HEK293 (cell line): ENCODE results near the gene TEFM.

Experiments used
- EGR2 ChIP-seq: fragments of 450-650 bp; formaldehyde crosslinking; IDR thresholded peaks from 2 replicates; pipeline ENCODE4 v1.5.1; 2016; ENCODE audit warnings: low read depth, missing biosample characterization, missing genetic modification characterization
- IKZF3 ChIP-seq: fragments of 450-650 bp; IDR thresholded peaks from 2 replicates; pipeline ENCODE4 v1.5.0; 2018; ENCODE audit warnings: missing biosample characterization, mild to moderate bottlenecking, missing genetic modification characterization, moderate library complexity
- KLF9 ChIP-seq: fragments of 450-650 bp; formaldehyde crosslinking; IDR thresholded peaks from 2 replicates; pipeline ENCODE4 v1.5.1; 2016; ENCODE audit warnings: missing biosample characterization, missing genetic modification characterization, low read depth
- MEIS1 ChIP-seq: sonication (generic); formaldehyde crosslinking; IDR thresholded peaks from 2 replicates; pipeline ENCODE4 v1.8.1; 2022; ENCODE audit warnings: missing genetic modification reagents, mild to moderate bottlenecking, borderline replicate concordance
- MZF1 ChIP-seq: fragments of 450-650 bp; formaldehyde crosslinking; IDR thresholded peaks from 2 replicates; pipeline ENCODE4 v1.5.1; 2017; ENCODE audit warnings: missing biosample characterization, missing genetic modification characterization, borderline replicate concordance
- SALL2 ChIP-seq: fragments of 450-650 bp; formaldehyde crosslinking; IDR thresholded peaks from 2 replicates; pipeline ENCODE4 v1.5.0; 2017; ENCODE audit warnings: missing biosample characterization, mild to moderate bottlenecking, missing genetic modification characterization, borderline replicate concordance
- ZBTB1 ChIP-seq: fragments of 450-650 bp; formaldehyde crosslinking; IDR thresholded peaks from 2 replicates; pipeline ENCODE4 v1.5.1; 2016; ENCODE audit warnings: missing biosample characterization, missing genetic modification characterization
- ZFP69B ChIP-seq: fragments of 450-650 bp; formaldehyde crosslinking; IDR thresholded peaks from 2 replicates; pipeline ENCODE4 v1.5.1; 2016; ENCODE audit warnings: missing biosample characterization, missing genetic modification characterization
- ZNF132 ChIP-seq: fragments of 450-650 bp; formaldehyde crosslinking; IDR thresholded peaks from 2 replicates; pipeline ENCODE4 v1.5.1; 2017; ENCODE audit warnings: missing biosample characterization, missing genetic modification characterization, borderline replicate concordance
- ZNF140 ChIP-seq: fragments of 450-650 bp; formaldehyde crosslinking; IDR thresholded peaks from 2 replicates; pipeline ENCODE4 v1.5.1; 2016; ENCODE audit warnings: missing biosample characterization, missing genetic modification characterization
- ZNF211 ChIP-seq: fragments of 450-650 bp; formaldehyde crosslinking; IDR thresholded peaks from 2 replicates; pipeline ENCODE4 v1.5.1; 2016; ENCODE audit warnings: low read depth, missing biosample characterization, missing genetic modification characterization
- ZNF266 ChIP-seq: fragments of 450-650 bp; formaldehyde crosslinking; IDR thresholded peaks from 2 replicates; pipeline ENCODE4 v1.5.1; 2016; ENCODE audit warnings: missing biosample characterization, missing genetic modification characterization, low read depth
- ZNF302 ChIP-seq: fragments of 450-650 bp; formaldehyde crosslinking; IDR thresholded peaks from 2 replicates; pipeline ENCODE4 v1.5.1; 2016; ENCODE audit warnings: missing biosample characterization, missing genetic modification characterization, low read depth
- ZNF311 ChIP-seq: fragments of 450-650 bp; formaldehyde crosslinking; IDR thresholded peaks from 2 replicates; pipeline ENCODE4 v1.5.1; 2017; ENCODE audit warnings: missing biosample characterization, missing genetic modification characterization, borderline replicate concordance
- ZNF366 ChIP-seq: fragments of 450-650 bp; formaldehyde crosslinking; conservative IDR thresholded peaks from 2 replicates; pipeline ENCODE4 v1.5.1; 2016; ENCODE audit warnings: missing biosample characterization, missing genetic modification characterization
- ZNF37A ChIP-seq: fragments of 450-650 bp; IDR thresholded peaks from 2 replicates; pipeline ENCODE4 v1.5.1; 2018; ENCODE audit warnings: missing biosample characterization, missing genetic modification characterization
- ZNF513 ChIP-seq: fragments of 450-650 bp; IDR thresholded peaks from 2 replicates; pipeline ENCODE4 v1.5.1; 2018; ENCODE audit warnings: missing biosample characterization, missing genetic modification characterization
- ZNF596 ChIP-seq: fragments of 450-650 bp; IDR thresholded peaks from 2 replicates; pipeline ENCODE4 v1.5.0; 2018; ENCODE audit warnings: missing biosample characterization, mild to moderate bottlenecking, missing genetic modification characterization, moderate library complexity
- ZNF623 ChIP-seq: fragments of 450-650 bp; formaldehyde crosslinking; IDR thresholded peaks from 2 replicates; pipeline ENCODE4 v1.5.1; 2016; ENCODE audit warnings: missing biosample characterization, missing genetic modification characterization
- ZNF624 ChIP-seq: fragments of 450-650 bp; formaldehyde crosslinking; IDR thresholded peaks from 2 replicates; pipeline ENCODE4 v1.5.1; 2017; ENCODE audit warnings: missing biosample characterization, missing genetic modification characterization
- ZNF660 ChIP-seq: fragments of 450-650 bp; IDR thresholded peaks from 2 replicates; pipeline ENCODE4 v1.5.1; 2018; ENCODE audit warnings: missing biosample characterization, mild to moderate bottlenecking, missing genetic modification characterization
- ZNF776 ChIP-seq: fragments of 450-650 bp; formaldehyde crosslinking; IDR thresholded peaks from 2 replicates; pipeline ENCODE4 v1.5.0; 2017; ENCODE audit warnings: missing biosample characterization, missing genetic modification characterization, borderline replicate concordance
- ZNF843 ChIP-seq: fragments of 450-650 bp; formaldehyde crosslinking; IDR thresholded peaks from 2 replicates; pipeline ENCODE4 v1.5.1; 2016; ENCODE audit warnings: missing biosample characterization, missing genetic modification characterization
- ZSCAN30 ChIP-seq: fragments of 450-650 bp; IDR thresholded peaks from 2 replicates; pipeline ENCODE4 v1.5.1; 2018; ENCODE audit warnings: missing biosample characterization, mild to moderate bottlenecking, missing genetic modification characterization, moderate library complexity
- TF ChIP-seq, protein P1 (sequence below): fragments of 450-650 bp; formaldehyde crosslinking; IDR thresholded peaks from 2 replicates; pipeline ENCODE4 v1.5.1; 2016; ENCODE audit warnings: missing biosample characterization, missing genetic modification characterization
- TF ChIP-seq, protein P2 (sequence below): fragments of 450-650 bp; formaldehyde crosslinking; conservative IDR thresholded peaks from 2 replicates; pipeline ENCODE4 v1.5.1; 2016; ENCODE audit warnings: low read depth, missing biosample characterization, missing genetic modification characterization
- TF ChIP-seq, protein P3 (sequence below): fragments of 450-650 bp; formaldehyde crosslinking; optimal IDR thresholded peaks from 2 replicates; pipeline ENCODE3; 2016; ENCODE audit warnings: missing biosample characterization, mild to moderate bottlenecking, missing genetic modification characterization
- TF ChIP-seq, protein P4 (sequence below): fragments of 450-650 bp; formaldehyde crosslinking; IDR thresholded peaks from 2 replicates; pipeline ENCODE4 v1.5.1; 2016; ENCODE audit warnings: missing biosample characterization, missing genetic modification characterization

Gene TEFM

GRCh38 chr17:30886187-30886586, 19.9 kb downstream of the TEFM start (continued):
- TF ChIP-seq, protein P1, sequence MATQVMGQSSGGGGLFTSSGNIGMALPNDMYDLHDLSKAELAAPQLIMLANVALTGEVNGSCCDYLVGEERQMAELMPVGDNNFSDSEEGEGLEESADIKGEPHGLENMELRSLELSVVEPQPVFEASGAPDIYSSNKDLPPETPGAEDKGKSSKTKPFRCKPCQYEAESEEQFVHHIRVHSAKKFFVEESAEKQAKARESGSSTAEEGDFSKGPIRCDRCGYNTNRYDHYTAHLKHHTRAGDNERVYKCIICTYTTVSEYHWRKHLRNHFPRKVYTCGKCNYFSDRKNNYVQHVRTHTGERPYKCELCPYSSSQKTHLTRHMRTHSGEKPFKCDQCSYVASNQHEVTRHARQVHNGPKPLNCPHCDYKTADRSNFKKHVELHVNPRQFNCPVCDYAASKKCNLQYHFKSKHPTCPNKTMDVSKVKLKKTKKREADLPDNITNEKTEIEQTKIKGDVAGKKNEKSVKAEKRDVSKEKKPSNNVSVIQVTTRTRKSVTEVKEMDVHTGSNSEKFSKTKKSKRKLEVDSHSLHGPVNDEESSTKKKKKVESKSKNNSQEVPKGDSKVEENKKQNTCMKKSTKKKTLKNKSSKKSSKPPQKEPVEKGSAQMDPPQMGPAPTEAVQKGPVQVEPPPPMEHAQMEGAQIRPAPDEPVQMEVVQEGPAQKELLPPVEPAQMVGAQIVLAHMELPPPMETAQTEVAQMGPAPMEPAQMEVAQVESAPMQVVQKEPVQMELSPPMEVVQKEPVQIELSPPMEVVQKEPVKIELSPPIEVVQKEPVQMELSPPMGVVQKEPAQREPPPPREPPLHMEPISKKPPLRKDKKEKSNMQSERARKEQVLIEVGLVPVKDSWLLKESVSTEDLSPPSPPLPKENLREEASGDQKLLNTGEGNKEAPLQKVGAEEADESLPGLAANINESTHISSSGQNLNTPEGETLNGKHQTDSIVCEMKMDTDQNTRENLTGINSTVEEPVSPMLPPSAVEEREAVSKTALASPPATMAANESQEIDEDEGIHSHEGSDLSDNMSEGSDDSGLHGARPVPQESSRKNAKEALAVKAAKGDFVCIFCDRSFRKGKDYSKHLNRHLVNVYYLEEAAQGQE (tag by site-specific recombination), result peak; percentile 35; the same call in 1 of the 2 replicates
- TF ChIP-seq, protein P2, sequence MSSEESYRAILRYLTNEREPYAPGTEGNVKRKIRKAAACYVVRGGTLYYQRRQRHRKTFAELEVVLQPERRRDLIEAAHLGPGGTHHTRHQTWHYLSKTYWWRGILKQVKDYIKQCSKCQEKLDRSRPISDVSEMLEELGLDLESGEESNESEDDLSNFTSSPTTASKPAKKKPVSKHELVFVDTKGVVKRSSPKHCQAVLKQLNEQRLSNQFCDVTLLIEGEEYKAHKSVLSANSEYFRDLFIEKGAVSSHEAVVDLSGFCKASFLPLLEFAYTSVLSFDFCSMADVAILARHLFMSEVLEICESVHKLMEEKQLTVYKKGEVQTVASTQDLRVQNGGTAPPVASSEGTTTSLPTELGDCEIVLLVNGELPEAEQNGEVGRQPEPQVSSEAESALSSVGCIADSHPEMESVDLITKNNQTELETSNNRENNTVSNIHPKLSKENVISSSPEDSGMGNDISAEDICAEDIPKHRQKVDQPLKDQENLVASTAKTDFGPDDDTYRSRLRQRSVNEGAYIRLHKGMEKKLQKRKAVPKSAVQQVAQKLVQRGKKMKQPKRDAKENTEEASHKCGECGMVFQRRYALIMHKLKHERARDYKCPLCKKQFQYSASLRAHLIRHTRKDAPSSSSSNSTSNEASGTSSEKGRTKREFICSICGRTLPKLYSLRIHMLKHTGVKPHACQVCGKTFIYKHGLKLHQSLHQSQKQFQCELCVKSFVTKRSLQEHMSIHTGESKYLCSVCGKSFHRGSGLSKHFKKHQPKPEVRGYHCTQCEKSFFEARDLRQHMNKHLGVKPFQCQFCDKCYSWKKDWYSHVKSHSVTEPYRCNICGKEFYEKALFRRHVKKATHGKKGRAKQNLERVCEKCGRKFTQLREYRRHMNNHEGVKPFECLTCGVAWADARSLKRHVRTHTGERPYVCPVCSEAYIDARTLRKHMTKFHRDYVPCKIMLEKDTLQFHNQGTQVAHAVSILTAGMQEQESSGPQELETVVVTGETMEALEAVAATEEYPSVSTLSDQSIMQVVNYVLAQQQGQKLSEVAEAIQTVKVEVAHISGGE (tag by site-specific recombination), result peak; percentile 55
- TF ChIP-seq ZNF311 (tag by site-specific recombination), result no peak
- TF ChIP-seq ZNF366 (tag by site-specific recombination), result no peak
- TF ChIP-seq ZNF843, result no peak
- no peak for TF ChIP-seq ZNF776 (tag by site-specific recombination)
- no peak for TF ChIP-seq ZNF624
- no peak for TF ChIP-seq KLF9 (tag by site-specific recombination)
- TF ChIP-seq ZNF623, result peak; percentile 36; the same call in 1 of the 2 replicates
- TF ChIP-seq, protein P3, sequence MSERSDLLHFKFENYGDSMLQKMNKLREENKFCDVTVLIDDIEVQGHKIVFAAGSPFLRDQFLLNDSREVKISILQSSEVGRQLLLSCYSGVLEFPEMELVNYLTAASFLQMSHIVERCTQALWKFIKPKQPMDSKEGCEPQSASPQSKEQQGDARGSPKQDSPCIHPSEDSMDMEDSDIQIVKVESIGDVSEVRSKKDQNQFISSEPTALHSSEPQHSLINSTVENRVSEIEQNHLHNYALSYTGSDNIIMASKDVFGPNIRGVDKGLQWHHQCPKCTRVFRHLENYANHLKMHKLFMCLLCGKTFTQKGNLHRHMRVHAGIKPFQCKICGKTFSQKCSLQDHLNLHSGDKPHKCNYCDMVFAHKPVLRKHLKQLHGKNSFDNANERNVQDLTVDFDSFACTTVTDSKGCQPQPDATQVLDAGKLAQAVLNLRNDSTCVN, result no peak
- TF ChIP-seq ZNF513 (tag by site-specific recombination), result no peak
- no peak for TF ChIP-seq SALL2 (tag by site-specific recombination)
- TF ChIP-seq ZNF596 (tag by site-specific recombination), result no peak
- TF ChIP-seq EGR2 (tag by site-specific recombination), result no peak
- TF ChIP-seq ZNF266 (tag by site-specific recombination), result 0 out of 2 replicates have a peak, but pooled peaks have one; percentile 19
- no peak for TF ChIP-seq ZNF302 (tag by site-specific recombination)
- TF ChIP-seq ZNF140 (tag by site-specific recombination), result 0 out of 2 replicates have a peak, but pooled peaks have one; percentile 63
- no peak for TF ChIP-seq ZFP69B
- TF ChIP-seq MZF1, result no peak
- TF ChIP-seq MEIS1 (CRISPR knock-in tag), result no peak
- TF ChIP-seq ZNF660, result no peak
- TF ChIP-seq ZNF37A, result no peak
- TF ChIP-seq, protein P4, sequence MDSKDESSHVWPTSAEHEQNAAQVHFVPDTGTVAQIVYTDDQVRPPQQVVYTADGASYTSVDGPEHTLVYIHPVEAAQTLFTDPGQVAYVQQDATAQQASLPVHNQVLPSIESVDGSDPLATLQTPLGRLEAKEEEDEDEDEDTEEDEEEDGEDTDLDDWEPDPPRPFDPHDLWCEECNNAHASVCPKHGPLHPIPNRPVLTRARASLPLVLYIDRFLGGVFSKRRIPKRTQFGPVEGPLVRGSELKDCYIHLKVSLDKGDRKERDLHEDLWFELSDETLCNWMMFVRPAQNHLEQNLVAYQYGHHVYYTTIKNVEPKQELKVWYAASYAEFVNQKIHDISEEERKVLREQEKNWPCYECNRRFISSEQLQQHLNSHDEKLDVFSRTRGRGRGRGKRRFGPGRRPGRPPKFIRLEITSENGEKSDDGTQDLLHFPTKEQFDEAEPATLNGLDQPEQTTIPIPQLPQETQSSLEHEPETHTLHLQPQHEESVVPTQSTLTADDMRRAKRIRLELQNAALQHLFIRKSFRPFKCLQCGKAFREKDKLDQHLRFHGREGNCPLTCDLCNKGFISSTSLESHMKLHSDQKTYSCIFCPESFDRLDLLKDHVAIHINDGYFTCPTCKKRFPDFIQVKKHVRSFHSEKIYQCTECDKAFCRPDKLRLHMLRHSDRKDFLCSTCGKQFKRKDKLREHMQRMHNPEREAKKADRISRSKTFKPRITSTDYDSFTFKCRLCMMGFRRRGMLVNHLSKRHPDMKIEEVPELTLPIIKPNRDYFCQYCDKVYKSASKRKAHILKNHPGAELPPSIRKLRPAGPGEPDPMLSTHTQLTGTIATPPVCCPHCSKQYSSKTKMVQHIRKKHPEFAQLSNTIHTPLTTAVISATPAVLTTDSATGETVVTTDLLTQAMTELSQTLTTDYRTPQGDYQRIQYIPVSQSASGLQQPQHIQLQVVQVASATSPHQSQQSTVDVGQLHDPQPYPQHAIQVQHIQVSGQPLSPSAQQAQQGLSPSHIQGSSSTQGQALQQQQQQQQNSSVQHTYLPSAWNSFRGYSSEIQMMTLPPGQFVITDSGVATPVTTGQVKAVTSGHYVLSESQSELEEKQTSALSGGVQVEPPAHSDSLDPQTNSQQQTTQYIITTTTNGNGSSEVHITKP, result no peak
- no peak for TF ChIP-seq ZNF211 (tag by site-specific recombination)
- TF ChIP-seq IKZF3 (tag by site-specific recombination), result no peak
- TF ChIP-seq ZSCAN30 (tag by site-specific recombination), result no peak
- TF ChIP-seq ZNF132, result no peak
- TF ChIP-seq ZBTB1 (tag by site-specific recombination), result no peak
